Activated CD8-positive, alpha-beta memory T cell treated with anti-CD3 and anti-CD28 coated beads, Interleukin-2, amount 10 ng/mL, durations not matched to agents 7 days and 5 days (primary cell): ENCODE measurements around the gene ADAM19. TPM values are rescaled to one million over a fixed set of nuclear protein-coding genes. Genes with fewer than 3 reads are reported as not detected.

Source experiments
- ATAC-seq: fragments of 150-1000 bp; cut with Tn5 transposase; one replicate; pipeline ENCODE4 v1.10.0; 2021; ENCODE audit warnings: moderate library complexity
- CTCF ChIA-PET: fragments of 350-600 bp; sonication (Branson Sonifier 250); formaldehyde crosslinking; loops from one replicate; lab custom pipeline; 2021; ENCODE audit warnings: antibody characterized with exemption; lab: Charles Lee
- DNase-seq: peaks from one replicate; pipeline ENCODE4 v3.0.0-alpha.2; 2020
- H3K27ac Mint-ChIP-seq: one replicate; pipeline ENCODE4 v1.8.0; 2021; ENCODE audit warnings: mild to moderate bottlenecking, mixed read lengths
- H3K27me3 Mint-ChIP-seq: one replicate; pipeline ENCODE4 v1.8.0; 2021; ENCODE audit warnings: mixed read lengths
- H3K36me3 Mint-ChIP-seq: one replicate; pipeline ENCODE4 v1.8.0; 2021; ENCODE audit warnings: mild to moderate bottlenecking, mixed read lengths
- H3K4me1 Mint-ChIP-seq: one replicate; pipeline ENCODE4 v1.8.0; 2021; ENCODE audit warnings: mixed read lengths
- H3K4me3 Mint-ChIP-seq: one replicate; pipeline ENCODE4 v1.8.0; 2021; ENCODE audit warnings: mild to moderate bottlenecking, moderate library complexity, mixed read lengths
- H3K9me3 Mint-ChIP-seq: one replicate; pipeline ENCODE4 v1.8.0; 2022; ENCODE audit warnings: low read depth, mixed read lengths
- total RNA-seq, 2 experiments: library from RNA; stranded (reverse); gene quantifications; one replicate each; pipeline ENCODE4 v1.2.3, GENCODE V29; 2021

Gene ADAM19
- total RNA-seq, 2 experiments from 2014 or later = 219 to 341 TPM

DNA sequence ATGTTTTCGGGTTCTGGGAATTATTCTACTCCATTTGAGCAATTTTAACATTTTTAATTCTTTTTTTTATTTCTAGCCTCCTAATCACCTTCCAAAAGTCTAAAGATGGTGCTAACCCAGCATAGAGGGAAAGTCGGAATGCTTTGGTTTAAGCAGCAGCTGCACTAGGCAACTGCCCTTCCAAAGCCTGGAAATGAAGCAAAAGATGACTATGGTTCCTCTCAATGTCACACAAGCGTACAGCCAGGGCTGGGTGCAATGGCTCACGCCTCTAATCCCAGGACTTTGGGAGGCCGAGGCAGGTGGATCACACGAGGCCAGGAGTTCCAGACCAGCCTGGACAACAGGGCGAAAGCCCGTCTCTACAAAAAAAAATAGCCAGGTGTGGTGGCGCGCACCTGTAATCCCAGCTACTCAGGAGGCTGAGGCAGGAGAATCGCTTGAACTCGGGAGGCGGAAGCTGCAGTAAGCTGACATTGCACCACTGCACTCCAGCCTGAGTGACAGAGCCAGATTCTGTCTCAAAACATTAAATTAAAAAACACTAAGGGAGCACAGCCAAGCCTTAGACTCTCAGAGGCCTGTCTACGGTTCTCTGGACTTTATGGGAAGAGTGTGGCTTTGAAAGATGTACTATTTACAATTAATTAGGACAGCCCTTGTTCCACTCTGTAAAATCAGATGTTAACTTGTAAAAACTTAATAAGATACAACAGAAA, 33.1 kb downstream of the ADAM19 start:
- Mint-ChIP-seq H3K4me3 (no peak overlapping the region), H3K36me3 (peaks cover 56% of the 10 kb centered on the region), H3K27ac (peak overlapping the region; percentile 95), H3K9me3 (no peaks in the 10 kb centered on the region), H3K27me3 (no peaks in the 10 kb centered on the region), H3K4me1 (peaks cover 99% of the 10 kb centered on the region)
- DNase-seq (no peak), ATAC-seq (no peak)
- CTCF ChIA-PET = interaction anchor here (1.2 to 2.7 kb wide), 7 partner anchors 8 to 201 kb away, joined by 3 to 12 read pairs (median 9); partner anchors contain the start of gene LSM11

GRCh38 chr5:157541447-157542118, 34.0 kb downstream of the ADAM19 start:
- ATAC-seq = peak; percentile 25
- DNase-seq = peak; percentile 61
- no peaks in the 10 kb centered on the region for H3K9me3 Mint-ChIP-seq
- H3K4me3 Mint-ChIP-seq = peak overlapping the region; percentile 68
- peaks cover 59% of the 10 kb centered on the region for H3K36me3 Mint-ChIP-seq
- CTCF ChIA-PET = interaction anchor here (0.6 to 2.5 kb wide), 15 partner anchors 9 to 202 kb away, joined by 3 to 12 read pairs (median 4); partner anchors contain the start of genes LSM11 and THG1L
- peak overlapping the region; percentile 95 for H3K27ac Mint-ChIP-seq
- no peaks in the 10 kb centered on the region for H3K27me3 Mint-ChIP-seq
- peaks cover 97% of the 10 kb centered on the region for H3K4me1 Mint-ChIP-seq

- Mint-ChIP-seq H3K4me3 (peak overlapping the region; percentile 68), H3K36me3 (peaks cover 59% of the 10 kb centered on the region), H3K27me3 (no peaks in the 10 kb centered on the region), H3K4me1 (peaks cover 93% of the 10 kb centered on the region), H3K27ac (peak overlapping the region; percentile 95), H3K9me3 (no peaks in the 10 kb centered on the region)
- DNase-seq = peak; percentile 80
- CTCF ChIA-PET = interaction anchor here (0.7 to 2.5 kb wide), 15 partner anchors 10 to 203 kb away, joined by 3 to 12 read pairs (median 4); partner anchors contain the start of genes LSM11 and THG1L
- ATAC-seq = peak; percentile 80
These were observed 34.7 kb downstream of the ADAM19 start for GRCh38 chr5:157540707-157541446.

GRCh38 chr5:157540124-157540523, 35.5 kb downstream of the ADAM19 start:
- CTCF ChIA-PET = interaction anchor here (1.2 to 2.5 kb wide), 7 partner anchors 10 to 201 kb away, joined by 3 to 9 read pairs (median 5); partner anchors contain the start of gene THG1L

GRCh38 chr5:157539503-157540022, 36.0 kb downstream of the ADAM19 start:
- Mint-ChIP-seq H3K27ac (peak overlapping the region; percentile 95), H3K9me3 (no peaks in the 10 kb centered on the region), H3K4me1 (peaks cover 87% of the 10 kb centered on the region), H3K4me3 (peak overlapping the region; percentile 68), H3K27me3 (no peaks in the 10 kb centered on the region), H3K36me3 (peaks cover 63% of the 10 kb centered on the region)
- ATAC-seq = no peak
- DNase-seq = no peak
- CTCF ChIA-PET = interaction anchor here (0.7 to 2.5 kb wide), 7 partner anchors 11 to 267 kb away, joined by 3 to 9 read pairs (median 3); no protein-coding TSS in a partner anchor

More at GRCh38 chr5:157540124-157540523, 35.5 kb downstream of the ADAM19 start:
- peaks cover 90% of the 10 kb centered on the region for H3K4me1 Mint-ChIP-seq
- DNase-seq = no peak
- H3K27me3 Mint-ChIP-seq = no peaks in the 10 kb centered on the region
- H3K36me3 Mint-ChIP-seq = peaks cover 60% of the 10 kb centered on the region
- H3K4me3 Mint-ChIP-seq = peak overlapping the region; percentile 68
- H3K9me3 Mint-ChIP-seq = no peaks in the 10 kb centered on the region
- H3K27ac Mint-ChIP-seq = peak overlapping the region; percentile 95
- ATAC-seq = no peak

- Mint-ChIP-seq H3K9me3 (no peaks in the 10 kb centered on the region), H3K4me1 (peaks cover 77% of the 10 kb centered on the region), H3K27ac (peak overlapping the region; percentile 65), H3K4me3 (peak overlapping the region; percentile 19), H3K27me3 (no peaks in the 10 kb centered on the region), H3K36me3 (peaks cover 66% of the 10 kb centered on the region)
- no peak for ATAC-seq
- CTCF ChIA-PET = no interaction called here
- no peak for DNase-seq
These were observed 37.3 kb downstream of the ADAM19 start for GRCh38 chr5:157538311-157538710.

DNA sequence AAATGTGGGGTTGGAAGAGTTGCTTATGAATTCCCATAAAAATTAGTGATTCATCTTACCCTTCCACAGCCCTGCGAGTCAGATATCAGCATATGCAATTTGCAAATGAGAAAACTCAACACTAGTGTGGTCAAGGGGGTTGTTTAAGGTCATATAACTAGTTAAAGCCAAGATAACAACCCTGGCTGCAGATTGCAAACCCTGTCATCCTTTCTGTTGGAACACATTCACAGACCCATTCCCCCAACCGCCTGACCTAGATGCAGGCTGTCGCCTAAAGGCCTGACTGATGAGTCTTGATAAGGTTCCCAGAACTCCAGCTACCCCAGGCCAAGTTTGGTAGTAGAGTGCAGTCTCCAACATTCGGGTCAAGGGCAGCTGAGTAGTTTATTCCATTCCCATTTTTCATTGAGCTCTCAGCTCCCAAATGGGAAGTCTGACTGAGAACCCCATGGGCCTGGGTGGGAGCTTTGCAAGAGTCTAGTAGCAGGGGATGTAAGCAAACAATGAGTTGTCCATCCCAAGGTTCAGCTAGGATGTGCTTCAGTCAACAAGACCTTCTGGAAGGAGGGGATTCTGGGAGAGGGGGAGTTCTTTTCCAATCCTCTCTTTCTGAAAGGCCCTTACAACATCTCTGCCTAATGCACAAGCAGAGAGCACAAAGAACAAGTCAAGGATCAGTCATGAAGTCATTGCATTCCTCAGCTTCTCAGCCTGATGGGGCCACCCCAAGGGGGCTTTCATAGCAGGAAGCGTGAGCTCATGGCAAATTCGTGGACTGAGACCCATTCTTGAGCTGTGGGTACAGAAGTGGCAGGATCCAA, 40.3 kb downstream of the ADAM19 start:
- H3K27ac Mint-ChIP-seq = peak overlapping the region; percentile 52
- peaks cover 86% of the 10 kb centered on the region for H3K36me3 Mint-ChIP-seq
- no peaks in the 10 kb centered on the region for H3K9me3 Mint-ChIP-seq
- no peak for ATAC-seq
- H3K4me1 Mint-ChIP-seq = peaks cover 62% of the 10 kb centered on the region
- CTCF ChIA-PET = interaction anchor here (0.9 to 2.4 kb wide), 5 partner anchors 9 to 63 kb away, joined by 3 to 7 read pairs (median 3); no protein-coding TSS in a partner anchor
- no peaks in the 10 kb centered on the region for H3K27me3 Mint-ChIP-seq
- DNase-seq = no peak
- H3K4me3 Mint-ChIP-seq = no peak overlapping the region

- Mint-ChIP-seq H3K4me3 (no peak overlapping the region), H3K4me1 (peaks cover 55% of the 10 kb centered on the region), H3K9me3 (no peaks in the 10 kb centered on the region), H3K27me3 (no peaks in the 10 kb centered on the region), H3K27ac (no peak overlapping the region), H3K36me3 (peaks cover 94% of the 10 kb centered on the region)
- CTCF ChIA-PET = no interaction called here
- ATAC-seq (no peak), DNase-seq (no peak)
These were observed 42.5 kb downstream of the ADAM19 start for GRCh38 chr5:157533011-157533481.

DNA sequence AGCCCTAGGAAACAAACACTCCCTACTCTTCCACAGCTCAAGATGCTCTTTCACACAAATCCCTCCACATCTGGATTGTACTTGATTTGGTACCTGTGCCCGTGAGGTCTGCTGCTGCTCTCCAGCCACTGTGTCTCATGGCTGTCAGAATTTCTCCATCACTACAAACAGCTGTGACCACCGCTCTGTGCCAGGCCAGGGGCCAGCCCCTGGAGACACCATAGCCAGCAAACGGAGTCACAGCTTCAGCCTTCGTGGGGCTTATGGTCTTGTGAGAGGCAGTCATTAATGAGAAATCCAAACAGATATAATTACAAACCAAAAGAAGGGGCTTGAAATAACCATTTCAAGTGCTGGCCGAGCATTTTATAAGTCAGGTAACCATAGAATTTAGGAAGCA, 43.6 kb downstream of the ADAM19 start:
- DNase-seq (no peak), ATAC-seq (no peak)
- no peaks in the 10 kb centered on the region for H3K9me3 Mint-ChIP-seq
- H3K27ac Mint-ChIP-seq = peak overlapping the region; percentile 3
- peaks cover 96% of the 10 kb centered on the region for H3K36me3 Mint-ChIP-seq
- CTCF ChIA-PET = no interaction called here
- H3K27me3 Mint-ChIP-seq = no peaks in the 10 kb centered on the region
- H3K4me1 Mint-ChIP-seq = peaks cover 53% of the 10 kb centered on the region
- no peak overlapping the region for H3K4me3 Mint-ChIP-seq

GRCh38 chr5:157530226-157530972, 45.2 kb downstream of the ADAM19 start:
- ATAC-seq (no peak), DNase-seq (no peak)
- H3K27ac Mint-ChIP-seq = peak overlapping the region; percentile 54
- H3K4me3 Mint-ChIP-seq = no peak overlapping the region
- H3K27me3 Mint-ChIP-seq = no peaks in the 10 kb centered on the region
- CTCF ChIA-PET = no interaction called here
- no peaks in the 10 kb centered on the region for H3K9me3 Mint-ChIP-seq
- peaks cover 52% of the 10 kb centered on the region for H3K4me1 Mint-ChIP-seq
- peaks cover 90% of the 10 kb centered on the region for H3K36me3 Mint-ChIP-seq

- H3K36me3 Mint-ChIP-seq = peaks cover 89% of the 10 kb centered on the region
- peaks cover 50% of the 10 kb centered on the region for H3K4me1 Mint-ChIP-seq
- CTCF ChIA-PET = no interaction called here
- no peak for DNase-seq
- H3K4me3 Mint-ChIP-seq = no peak overlapping the region
- no peak for ATAC-seq
- H3K9me3 Mint-ChIP-seq = no peaks in the 10 kb centered on the region
- peak overlapping the region; percentile 30 for H3K27ac Mint-ChIP-seq
- H3K27me3 Mint-ChIP-seq = no peaks in the 10 kb centered on the region
These were observed 46.6 kb downstream of the ADAM19 start for GRCh38 chr5:157529002-157529401.
